Smooth muscle cell (in vitro differentiated cells): ENCODE data around the gene ATP1B2. TPM values are rescaled to one million over a fixed set of nuclear protein-coding genes. Genes with fewer than 3 reads are reported as not detected.

Source experiments
- DNase-seq: peaks from one replicate; lab custom pipeline; 2025; ENCODE audit not compliant: unreplicated experiment; lab: John Stamatoyannopoulos, UW
- H2AFZ ChIP-seq: fragments of 200-600 bp; sonication (generic); 2 replicates; pipeline ENCODE4 v1.6.0; 2016; ENCODE audit warnings: antibody characterized with exemption, low read depth, mild to moderate bottlenecking
- H3F3A ChIP-seq: fragments of 200-600 bp; sonication (generic); 2 replicates; pipeline ENCODE4 v1.6.0; 2017; ENCODE audit warnings: antibody characterized with exemption, low read depth
- H3K27ac ChIP-seq: fragments of 200-600 bp; sonication (generic); 2 replicates; pipeline ENCODE4 v1.5.1; 2016; ENCODE audit warnings: low read depth, mild to moderate bottlenecking
- H3K27me3 ChIP-seq: fragments of 200-600 bp; sonication (generic); 2 replicates; pipeline ENCODE4 v1.6.1; 2016; ENCODE audit warnings: low read depth, mild to moderate bottlenecking
- H3K36me3 ChIP-seq: fragments of 200-600 bp; sonication (generic); 2 replicates; pipeline ENCODE4 v1.5.1; 2016; ENCODE audit warnings: low read depth
- H3K4me1 ChIP-seq: fragments of 200-600 bp; sonication (generic); 2 replicates; pipeline ENCODE4 v1.5.1; 2016; ENCODE audit warnings: low read depth
- H3K4me2 ChIP-seq: fragments of 200-600 bp; sonication (generic); 2 replicates; pipeline ENCODE4 v1.6.0; 2016; ENCODE audit warnings: mild to moderate bottlenecking
- H3K4me3 ChIP-seq: fragments of 200-600 bp; sonication (generic); 2 replicates; pipeline ENCODE4 v1.5.1; 2016; ENCODE audit warnings: mild to moderate bottlenecking
- H3K79me2 ChIP-seq: fragments of 200-600 bp; sonication (generic); 2 replicates; pipeline ENCODE4 v1.6.0; 2016; ENCODE audit warnings: low read depth, mild to moderate bottlenecking
- H3K9ac ChIP-seq: fragments of 200-600 bp; sonication (generic); 2 replicates; pipeline ENCODE4 v1.6.0; 2016; ENCODE audit warnings: low read depth
- H3K9me3 ChIP-seq: fragments of 200-600 bp; sonication (generic); replicated peaks from 2 replicates; pipeline ENCODE4 v1.5.1; 2016; ENCODE audit warnings: low read depth
- H4K20me1 ChIP-seq: fragments of 200-600 bp; sonication (generic); 2 replicates; pipeline ENCODE4 v1.6.0; 2016; ENCODE audit warnings: low read depth
- CTCF ChIP-seq: fragments of 200-600 bp; sonication (generic); IDR thresholded peaks from 2 replicates; pipeline ENCODE4 v1.5.1; 2017; ENCODE audit warnings: borderline replicate concordance, mild to moderate bottlenecking, antibody characterized with exemption; ENCODE audit not compliant: insufficient read depth, poor library complexity, severe bottlenecking
- WGBS: methylation state at CpG from one replicate; pipeline ENCODE4 v1.1.7; 2016; ENCODE audit warnings: low lambda C conversion rate; 5-methylcytosine and 5-hydroxymethylcytosine counted together
- polyA plus RNA-seq: library from polyadenylated mRNA; unstranded; fragments of >200 nt; fragmentation: Nextera tagmentation; extraction: Ambion mirVana; gene quantifications from 2 replicates; pipeline ENCODE4 v1.2.1, GENCODE V29; 2016
- total RNA-seq: library from RNA; depleted of rRNA; stranded (reverse); fragments of >200 nt; gene quantifications from 2 replicates; pipeline ENCODE4 v1.2.3, GENCODE V29; 2014

ATP1B2 gene
- total and polyA plus RNA-seq, 2 experiments from 2014 or later: 0.85 to 4.4 TPM

DNA sequence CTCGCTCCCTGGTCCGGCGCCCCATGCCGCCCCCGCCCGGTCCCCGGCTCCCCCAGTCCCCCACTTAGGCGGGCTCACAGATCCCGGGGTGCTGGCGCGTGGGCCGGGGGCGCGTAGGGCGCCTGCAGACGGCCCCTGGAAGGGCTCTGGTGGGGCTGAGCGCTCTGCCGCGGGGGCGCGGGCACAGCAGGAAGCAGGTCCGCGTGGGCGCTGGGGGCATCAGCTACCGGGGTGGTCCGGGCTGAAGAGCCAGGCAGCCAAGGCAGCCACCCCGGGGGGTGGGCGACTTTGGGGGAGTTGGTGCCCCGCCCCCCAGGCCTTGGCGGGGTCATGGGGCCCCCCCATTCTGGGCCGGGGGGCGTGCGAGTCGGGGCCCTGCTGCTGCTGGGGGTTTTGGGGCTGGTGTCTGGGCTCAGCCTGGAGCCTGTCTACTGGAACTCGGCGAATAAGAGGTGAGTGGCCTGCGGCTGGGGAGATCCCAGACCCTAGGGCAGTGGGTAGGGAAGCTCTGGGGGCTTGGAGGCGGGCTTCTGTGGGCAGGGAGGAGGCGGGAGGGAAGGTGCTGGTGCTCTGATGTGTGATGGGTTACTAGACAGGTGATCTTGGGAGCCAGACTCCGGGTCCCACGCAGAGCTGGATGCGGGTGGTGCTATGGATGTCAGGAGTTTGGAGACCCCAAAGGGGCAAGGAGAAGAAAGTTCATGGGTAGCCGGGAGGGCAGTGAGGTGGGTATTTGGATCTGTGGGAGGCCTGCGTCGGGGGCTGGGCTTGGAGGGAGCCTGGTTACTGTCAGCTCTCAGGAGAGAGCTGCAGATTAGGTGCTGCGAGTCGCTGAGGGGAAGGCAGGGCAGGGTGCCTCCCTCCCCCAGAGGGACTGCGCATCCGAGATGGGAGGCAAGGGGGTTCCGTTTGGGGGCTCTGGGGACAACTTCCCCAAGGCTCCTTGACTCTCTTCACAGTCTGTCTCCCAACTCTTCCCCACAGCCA is 54.8 kb downstream of the ATP1B2 start:
- WGBS: 10% methylated on average over 2 of the region's 50 CpGs
- no peaks in the 10 kb centered on the region for H3K9me3 ChIP-seq
- no peak overlapping the region for H3K27ac ChIP-seq
- H3K4me2 ChIP-seq: peak overlapping the region; percentile 88
- TF ChIP-seq CTCF: no peak
- H3K79me2 ChIP-seq: no peaks in the 10 kb centered on the region
- no peaks in the 10 kb centered on the region for H3F3A ChIP-seq
- peak overlapping the region; percentile 71 for H2AFZ ChIP-seq
- peak overlapping the region; percentile 32 for H3K9ac ChIP-seq
- no peaks in the 10 kb centered on the region for H3K27me3 ChIP-seq
- H3K4me1 ChIP-seq: peaks cover 22% of the 10 kb centered on the region
- no peaks in the 10 kb centered on the region for H4K20me1 ChIP-seq
- no peak for DNase-seq
- peak overlapping the region; percentile 61 for H3K4me3 ChIP-seq
- no peaks in the 10 kb centered on the region for H3K36me3 ChIP-seq

- Histone ChIP-seq H3K27me3 (peaks cover 9% of the 10 kb centered on the region), H2AFZ (no peak overlapping the region)
Observed at GRCh38 chr17:7706631-7707354, 56.1 kb downstream of the ATP1B2 start.

More at GRCh38 chr17:7706631-7707354, 56.1 kb downstream of the ATP1B2 start:
- no peaks in the 10 kb centered on the region for H3F3A ChIP-seq
- H3K9ac ChIP-seq: no peak overlapping the region
- H3K27ac ChIP-seq: no peak overlapping the region
- H4K20me1 ChIP-seq: no peaks in the 10 kb centered on the region
- peaks cover 22% of the 10 kb centered on the region for H3K4me1 ChIP-seq
- TF ChIP-seq CTCF: no peak
- 70% methylated on average over 3 of the region's 3 CpGs for WGBS
- no peaks in the 10 kb centered on the region for H3K9me3 ChIP-seq
- peak overlapping the region; percentile 88 for H3K4me2 ChIP-seq
- DNase-seq: no peak
- H3K36me3 ChIP-seq: no peaks in the 10 kb centered on the region
- no peaks in the 10 kb centered on the region for H3K79me2 ChIP-seq
- no peak overlapping the region for H3K4me3 ChIP-seq

Other genes with a start within 250 kb of the ATP1B2 start
- gene TMEM256, start 246.8 kb upstream of the ATP1B2 start, total RNA-seq: 75.6 and 133 TPM in 2 replicates
- gene TMEM256, start 246.8 kb upstream of the ATP1B2 start, polyA plus RNA-seq: 87.9 and 90.6 TPM in 2 replicates
- gene NLGN2, start 243.1 kb upstream of the ATP1B2 start, total RNA-seq: 15.1 and 20.9 TPM in 2 replicates
- 10.8 and 11.9 TPM in 2 replicates for gene NLGN2, start 243.1 kb upstream of the ATP1B2 start, polyA plus RNA-seq
- not detected in 2 replicates for gene SPEM1, start 230.6 kb upstream of the ATP1B2 start, total RNA-seq
- gene SPEM1, start 230.6 kb upstream of the ATP1B2 start, polyA plus RNA-seq: not detected in 2 replicates
- gene SPEM2, start 225.3 kb upstream of the ATP1B2 start, total RNA-seq: 0.22 TPM in 1 of 2 replicates, not detected in the other
- 0.56 and 1.0 TPM in 2 replicates for gene SPEM2, start 225.3 kb upstream of the ATP1B2 start, polyA plus RNA-seq
- gene SPEM3, start 222.1 kb upstream of the ATP1B2 start, total RNA-seq: not detected in 2 replicates
- 0.14 TPM in 1 of 2 replicates, not detected in the other for gene SPEM3, start 222.1 kb upstream of the ATP1B2 start, polyA plus RNA-seq
- gene TMEM102, start 215.5 kb upstream of the ATP1B2 start, total RNA-seq: 7.3 and 10.0 TPM in 2 replicates
- 10.5 and 11.9 TPM in 2 replicates for gene TMEM102, start 215.5 kb upstream of the ATP1B2 start, polyA plus RNA-seq
- 21.3 and 28.5 TPM in 2 replicates for gene FGF11, start 211.4 kb upstream of the ATP1B2 start, total RNA-seq
- 13.9 and 30.9 TPM in 2 replicates for gene FGF11, start 211.4 kb upstream of the ATP1B2 start, polyA plus RNA-seq
- 8.9 and 12.2 TPM in 2 replicates for gene CHRNB1, start 205.9 kb upstream of the ATP1B2 start, total RNA-seq
- gene CHRNB1, start 205.9 kb upstream of the ATP1B2 start, polyA plus RNA-seq: 19.0 and 22.5 TPM in 2 replicates
- gene ZBTB4, start 171.3 kb upstream of the ATP1B2 start, total RNA-seq: 24.2 and 25.6 TPM in 2 replicates
- 22.8 and 26.9 TPM in 2 replicates for gene ZBTB4, start 171.3 kb upstream of the ATP1B2 start, polyA plus RNA-seq
- not detected in 2 replicates for gene SLC35G6, start 169.5 kb upstream of the ATP1B2 start, total RNA-seq
- 0.51 TPM in 1 of 2 replicates, not detected in the other for gene SLC35G6, start 169.5 kb upstream of the ATP1B2 start, polyA plus RNA-seq
- 72.0 and 76.0 TPM in 2 replicates for gene POLR2A, start 166.6 kb upstream of the ATP1B2 start, total RNA-seq
- 80.2 and 123 TPM in 2 replicates for gene POLR2A, start 166.6 kb upstream of the ATP1B2 start, polyA plus RNA-seq
- gene TNFSF12, start 101.9 kb upstream of the ATP1B2 start, total RNA-seq: 5.9 and 6.2 TPM in 2 replicates
- 13.6 and 16.1 TPM in 2 replicates for gene TNFSF12, start 101.9 kb upstream of the ATP1B2 start, polyA plus RNA-seq
- 0.18 and 4.1 TPM in 2 replicates for gene TNFSF13, start 92.2 kb upstream of the ATP1B2 start, total RNA-seq
- gene TNFSF13, start 92.2 kb upstream of the ATP1B2 start, polyA plus RNA-seq: 0.38 and 1.6 TPM in 2 replicates
- gene SENP3, start 89.0 kb upstream of the ATP1B2 start, total RNA-seq: 72.1 and 90.3 TPM in 2 replicates
- gene SENP3, start 89.0 kb upstream of the ATP1B2 start, polyA plus RNA-seq: 33.7 and 35.7 TPM in 2 replicates
- gene CD68, start 71.3 kb upstream of the ATP1B2 start, total RNA-seq: 20.7 and 22.7 TPM in 2 replicates
- gene CD68, start 71.3 kb upstream of the ATP1B2 start, polyA plus RNA-seq: 27.5 and 30.2 TPM in 2 replicates
- 155 and 228 TPM in 2 replicates for gene MPDU1, start 67.1 kb upstream of the ATP1B2 start, total RNA-seq
- 70.7 and 75.1 TPM in 2 replicates for gene MPDU1, start 67.1 kb upstream of the ATP1B2 start, polyA plus RNA-seq
- gene SOX15, start 60.8 kb upstream of the ATP1B2 start, total RNA-seq: 13.4 and 16.1 TPM in 2 replicates
- gene SOX15, start 60.8 kb upstream of the ATP1B2 start, polyA plus RNA-seq: 7.3 and 39.0 TPM in 2 replicates
- 22.8 and 31.1 TPM in 2 replicates for gene FXR2, start 36.0 kb upstream of the ATP1B2 start, total RNA-seq
- gene FXR2, start 36.0 kb upstream of the ATP1B2 start, polyA plus RNA-seq: 50.0 and 50.6 TPM in 2 replicates
- gene SAT2, start 23.1 kb upstream of the ATP1B2 start, total RNA-seq: 64.9 and 70.8 TPM in 2 replicates
- 68.2 and 74.2 TPM in 2 replicates for gene SAT2, start 23.1 kb upstream of the ATP1B2 start, polyA plus RNA-seq
- gene SHBG, start 20.8 kb upstream of the ATP1B2 start, total RNA-seq: not detected in 2 replicates
- gene SHBG, start 20.8 kb upstream of the ATP1B2 start, polyA plus RNA-seq: 0.83 and 0.88 TPM in 2 replicates
- gene TP53, start 36.6 kb downstream of the ATP1B2 start, total RNA-seq: 25.4 and 55.1 TPM in 2 replicates
- 21.1 and 27.6 TPM in 2 replicates for gene TP53, start 36.6 kb downstream of the ATP1B2 start, polyA plus RNA-seq
- 8.2 and 8.9 TPM in 2 replicates for gene WRAP53, start 37.6 kb downstream of the ATP1B2 start, total RNA-seq
- 17.1 and 18.9 TPM in 2 replicates for gene WRAP53, start 37.6 kb downstream of the ATP1B2 start, polyA plus RNA-seq
- gene EFNB3, start 54.3 kb downstream of the ATP1B2 start, total RNA-seq: 4.8 and 8.1 TPM in 2 replicates
- 6.2 and 6.7 TPM in 2 replicates for gene EFNB3, start 54.3 kb downstream of the ATP1B2 start, polyA plus RNA-seq
- gene DNAH2, start 66.8 kb downstream of the ATP1B2 start, total RNA-seq: 0.49 TPM in 1 of 2 replicates, not detected in the other
- not detected in 2 replicates for gene DNAH2, start 66.8 kb downstream of the ATP1B2 start, polyA plus RNA-seq
- gene KDM6B, start 183.3 kb downstream of the ATP1B2 start, total RNA-seq: 4.3 and 9.1 TPM in 2 replicates
- 5.8 and 11.1 TPM in 2 replicates for gene KDM6B, start 183.3 kb downstream of the ATP1B2 start, polyA plus RNA-seq
- 5.1 and 8.6 TPM in 2 replicates for gene TMEM88, start 204.1 kb downstream of the ATP1B2 start, total RNA-seq
- 12.7 and 16.1 TPM in 2 replicates for gene TMEM88, start 204.1 kb downstream of the ATP1B2 start, polyA plus RNA-seq
- 30.6 and 76.4 TPM in 2 replicates for gene NAA38, start 206.6 kb downstream of the ATP1B2 start, total RNA-seq
- 86.1 and 99.4 TPM in 2 replicates for gene NAA38, start 206.6 kb downstream of the ATP1B2 start, polyA plus RNA-seq
- gene CYB5D1, start 207.1 kb downstream of the ATP1B2 start, total RNA-seq: 8.6 and 9.3 TPM in 2 replicates
- 6.6 and 7.9 TPM in 2 replicates for gene CYB5D1, start 207.1 kb downstream of the ATP1B2 start, polyA plus RNA-seq
- gene CHD3, start 237.9 kb downstream of the ATP1B2 start, total RNA-seq: 28.5 and 34.9 TPM in 2 replicates
- 16.3 and 23.5 TPM in 2 replicates for gene CHD3, start 237.9 kb downstream of the ATP1B2 start, polyA plus RNA-seq